Ishikawa (cell line): ENCODE measurements around the gene PCP4.

Experiments
- CEBPB ChIP-seq: IDR thresholded peaks from 2 replicates; pipeline ENCODE4 v1.6.1; 2012
- CREB1 ChIP-seq: IDR thresholded peaks from 2 replicates; pipeline ENCODE4 v1.6.1; 2012; ENCODE audit warnings: low read depth
- EGR1 ChIP-seq: IDR thresholded peaks from 2 replicates; pipeline ENCODE4 v1.6.1; 2012
- EP300 ChIP-seq: IDR thresholded peaks from 2 replicates; pipeline ENCODE4 v1.6.1; 2012; ENCODE audit warnings: borderline replicate concordance
- FOXM1 ChIP-seq: IDR thresholded peaks from 2 replicates; pipeline ENCODE4 v1.6.1; 2012; ENCODE audit warnings: low read depth, borderline replicate concordance
- NFIC ChIP-seq: IDR thresholded peaks from 2 replicates; pipeline ENCODE4 v1.6.1; 2012
- RAD21 ChIP-seq: IDR thresholded peaks from 2 replicates; pipeline ENCODE4 v1.6.1; 2012; ENCODE audit warnings: low read depth
- TAF1 ChIP-seq: IDR thresholded peaks from 2 replicates; pipeline ENCODE4 v1.6.1; 2012; ENCODE audit warnings: low read depth, mild to moderate bottlenecking
- TCF12 ChIP-seq: IDR thresholded peaks from 2 replicates; pipeline ENCODE4 v1.6.1; 2012; ENCODE audit warnings: low read depth
- TEAD4 ChIP-seq: IDR thresholded peaks from 2 replicates; pipeline ENCODE4 v1.6.1; 2012
- YY1 ChIP-seq: IDR thresholded peaks from 2 replicates; pipeline ENCODE4 v1.6.1; 2012; ENCODE audit warnings: low read depth
- ZBTB7A ChIP-seq: IDR thresholded peaks from 2 replicates; pipeline ENCODE4 v1.6.1; 2012; ENCODE audit warnings: low read depth
- TF ChIP-seq, protein P1 (sequence below): IDR thresholded peaks from 2 replicates; pipeline ENCODE4 v1.6.1; 2012; ENCODE audit warnings: low read depth, mild to moderate bottlenecking
- TF ChIP-seq, protein P2 (sequence below): IDR thresholded peaks from 2 replicates; pipeline ENCODE4 v1.6.1; 2012
- TF ChIP-seq, protein P3 (sequence below): IDR thresholded peaks from 2 replicates; pipeline ENCODE4 v1.6.1; 2012

Gene PCP4

DNA sequence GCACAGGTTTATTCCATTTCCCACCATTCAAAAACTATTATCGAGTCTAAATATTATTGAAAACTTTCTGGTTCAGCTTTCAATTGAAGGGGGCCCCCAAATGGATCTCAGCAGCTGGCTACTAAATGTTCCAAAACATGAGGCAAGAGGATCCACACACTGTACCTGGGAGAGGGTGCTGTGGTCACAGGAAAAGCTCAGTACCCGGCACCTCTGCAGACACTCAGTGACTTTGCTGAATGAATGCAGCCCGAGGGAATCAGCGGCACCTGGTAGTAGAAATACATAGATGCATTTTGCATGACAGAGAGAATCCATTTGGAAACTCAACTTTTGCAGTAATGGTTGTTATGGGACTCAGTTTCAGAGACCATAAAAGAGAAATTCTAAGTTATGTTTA, 89.3 kb downstream of the PCP4 start:
- TF ChIP-seq, protein P1, sequence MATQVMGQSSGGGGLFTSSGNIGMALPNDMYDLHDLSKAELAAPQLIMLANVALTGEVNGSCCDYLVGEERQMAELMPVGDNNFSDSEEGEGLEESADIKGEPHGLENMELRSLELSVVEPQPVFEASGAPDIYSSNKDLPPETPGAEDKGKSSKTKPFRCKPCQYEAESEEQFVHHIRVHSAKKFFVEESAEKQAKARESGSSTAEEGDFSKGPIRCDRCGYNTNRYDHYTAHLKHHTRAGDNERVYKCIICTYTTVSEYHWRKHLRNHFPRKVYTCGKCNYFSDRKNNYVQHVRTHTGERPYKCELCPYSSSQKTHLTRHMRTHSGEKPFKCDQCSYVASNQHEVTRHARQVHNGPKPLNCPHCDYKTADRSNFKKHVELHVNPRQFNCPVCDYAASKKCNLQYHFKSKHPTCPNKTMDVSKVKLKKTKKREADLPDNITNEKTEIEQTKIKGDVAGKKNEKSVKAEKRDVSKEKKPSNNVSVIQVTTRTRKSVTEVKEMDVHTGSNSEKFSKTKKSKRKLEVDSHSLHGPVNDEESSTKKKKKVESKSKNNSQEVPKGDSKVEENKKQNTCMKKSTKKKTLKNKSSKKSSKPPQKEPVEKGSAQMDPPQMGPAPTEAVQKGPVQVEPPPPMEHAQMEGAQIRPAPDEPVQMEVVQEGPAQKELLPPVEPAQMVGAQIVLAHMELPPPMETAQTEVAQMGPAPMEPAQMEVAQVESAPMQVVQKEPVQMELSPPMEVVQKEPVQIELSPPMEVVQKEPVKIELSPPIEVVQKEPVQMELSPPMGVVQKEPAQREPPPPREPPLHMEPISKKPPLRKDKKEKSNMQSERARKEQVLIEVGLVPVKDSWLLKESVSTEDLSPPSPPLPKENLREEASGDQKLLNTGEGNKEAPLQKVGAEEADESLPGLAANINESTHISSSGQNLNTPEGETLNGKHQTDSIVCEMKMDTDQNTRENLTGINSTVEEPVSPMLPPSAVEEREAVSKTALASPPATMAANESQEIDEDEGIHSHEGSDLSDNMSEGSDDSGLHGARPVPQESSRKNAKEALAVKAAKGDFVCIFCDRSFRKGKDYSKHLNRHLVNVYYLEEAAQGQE = no peak
- TF ChIP-seq TCF12 (no peak), YY1 (no peak), EP300 (no peak), ZBTB7A (no peak), EGR1 (no peak), TEAD4 (no peak), TAF1 (no peak), FOXM1 (no peak), CEBPB (no peak), CREB1 (no peak), NFIC (no peak), RAD21 (no peak)
- TF ChIP-seq, protein P2, sequence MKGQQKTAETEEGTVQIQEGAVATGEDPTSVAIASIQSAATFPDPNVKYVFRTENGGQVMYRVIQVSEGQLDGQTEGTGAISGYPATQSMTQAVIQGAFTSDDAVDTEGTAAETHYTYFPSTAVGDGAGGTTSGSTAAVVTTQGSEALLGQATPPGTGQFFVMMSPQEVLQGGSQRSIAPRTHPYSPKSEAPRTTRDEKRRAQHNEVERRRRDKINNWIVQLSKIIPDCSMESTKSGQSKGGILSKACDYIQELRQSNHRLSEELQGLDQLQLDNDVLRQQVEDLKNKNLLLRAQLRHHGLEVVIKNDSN = no peak
- TF ChIP-seq, protein P3, sequence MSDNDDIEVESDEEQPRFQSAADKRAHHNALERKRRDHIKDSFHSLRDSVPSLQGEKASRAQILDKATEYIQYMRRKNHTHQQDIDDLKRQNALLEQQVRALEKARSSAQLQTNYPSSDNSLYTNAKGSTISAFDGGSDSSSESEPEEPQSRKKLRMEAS = no peak

DNA sequence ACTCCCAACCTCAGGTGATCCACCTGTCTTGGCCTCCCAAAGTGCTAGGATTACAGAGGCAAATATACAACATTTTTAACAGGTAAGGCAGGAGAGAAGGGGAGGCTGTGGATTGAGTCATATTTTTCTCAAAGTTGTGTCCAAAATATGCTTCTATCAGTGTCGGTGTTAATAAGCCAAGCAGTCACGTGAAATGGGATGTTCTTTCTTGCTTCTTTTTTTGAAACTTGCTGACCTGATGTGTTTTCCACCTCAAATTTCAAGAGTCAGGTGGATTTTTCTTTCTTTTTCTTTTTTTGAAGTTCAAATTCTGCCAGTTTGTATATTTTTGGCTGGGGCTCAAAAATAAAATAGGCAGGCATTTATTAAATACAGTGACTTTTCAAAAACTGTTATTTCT, 91.5 kb downstream of the PCP4 start:
- no peak for TF ChIP-seq FOXM1
- TF ChIP-seq TAF1 = no peak
- no peak for TF ChIP-seq TCF12

DNA sequence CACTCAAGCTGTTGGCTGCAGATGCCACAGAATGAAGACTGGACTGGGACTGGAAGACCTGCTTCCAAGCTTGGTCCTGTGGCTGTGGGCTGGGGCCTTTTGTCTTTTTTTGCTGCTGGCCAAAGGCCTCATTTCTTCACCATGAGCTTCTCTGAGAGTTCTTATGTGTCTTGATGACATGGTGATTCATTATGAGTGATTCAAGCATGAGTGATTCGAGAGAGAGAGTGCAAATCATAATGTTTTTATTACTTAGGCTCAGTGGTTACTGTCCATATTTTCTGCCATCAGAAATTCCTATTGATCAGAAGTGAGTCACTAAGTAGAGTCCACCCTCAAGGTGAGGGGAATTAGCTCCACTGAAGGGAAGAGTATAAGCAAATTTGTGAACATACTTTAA, 94.0 kb downstream of the PCP4 start:
- TF ChIP-seq, protein P2 = no peak
- TF ChIP-seq ZBTB7A (no peak), TCF12 (no peak), YY1 (no peak), CEBPB (no peak), NFIC (no peak), CREB1 (no peak), EGR1 (no peak), RAD21 (no peak), FOXM1 (no peak)
- TF ChIP-seq, protein P1 = no peak
- TF ChIP-seq, protein P3 = no peak

DNA sequence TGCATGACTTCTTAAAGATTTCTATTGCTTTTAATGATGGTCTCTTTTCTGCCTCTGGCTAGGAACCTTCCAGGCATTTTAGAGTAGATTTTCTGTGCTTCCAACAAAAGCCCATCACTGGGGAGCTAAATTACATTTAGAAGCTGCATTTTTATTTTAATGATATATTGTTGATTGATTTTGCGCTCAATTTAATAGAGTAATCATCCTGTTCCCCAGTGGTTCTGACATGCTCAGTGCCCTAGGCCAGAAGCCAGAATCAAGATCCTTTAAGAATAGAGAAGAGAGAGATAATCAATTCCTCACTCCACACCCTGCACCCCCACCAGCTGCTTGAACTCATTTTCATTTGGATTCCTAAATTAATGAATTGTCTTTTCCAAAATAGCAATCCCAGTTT, 97.8 kb downstream of the PCP4 start:
- TF ChIP-seq, protein P3 = no peak
- no peak for TF ChIP-seq FOXM1
- TF ChIP-seq EGR1 = no peak
- TF ChIP-seq EP300 = no peak
- no peak for TF ChIP-seq CREB1
- TF ChIP-seq TEAD4 = no peak
- TF ChIP-seq TAF1 = no peak
- no peak for TF ChIP-seq TCF12
- TF ChIP-seq, protein P2 = no peak
- TF ChIP-seq ZBTB7A = no peak
- TF ChIP-seq, protein P1 = no peak
- TF ChIP-seq NFIC = no peak
- TF ChIP-seq CEBPB = no peak
- no peak for TF ChIP-seq YY1
- TF ChIP-seq RAD21 = no peak
